Measurements from ENCODE around the gene NOD1.
"Not testable (repeated sequence)": the region's sequence is repeated elsewhere in the genome, so short reads cannot be mapped to it uniquely, and the experiment has no call there.

NOD1 gene

DNA sequence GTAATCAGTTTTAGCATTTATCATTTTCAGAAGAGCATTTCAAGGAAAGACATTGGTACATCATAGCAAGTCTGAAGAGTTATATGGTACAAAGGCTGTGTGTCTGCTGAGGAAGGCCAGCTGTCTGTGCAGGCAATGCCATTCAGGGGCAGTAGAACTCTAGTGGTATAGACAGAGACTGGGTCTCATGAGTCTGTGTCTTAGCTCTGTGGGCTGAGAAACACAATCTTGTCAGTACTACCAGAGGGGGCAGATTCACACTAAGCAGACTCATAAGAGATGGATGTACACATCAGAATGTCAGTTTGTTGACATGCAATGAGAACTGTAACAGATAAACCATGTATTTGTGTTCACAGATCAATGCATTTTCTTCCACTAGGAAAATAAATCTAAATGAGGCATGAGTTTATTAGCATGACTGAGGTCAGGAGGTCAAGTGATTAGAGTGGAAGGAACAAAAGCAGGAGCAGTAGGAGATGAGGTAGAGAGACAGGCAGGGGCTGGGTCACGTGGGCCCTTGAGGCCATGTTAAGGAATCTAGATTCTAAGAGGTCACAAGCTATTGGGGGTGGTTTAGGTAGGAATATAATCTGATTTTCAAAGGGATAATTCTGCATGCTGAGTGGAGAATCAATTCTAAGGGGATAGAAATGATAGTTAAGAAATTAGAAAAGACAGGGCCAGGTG, 33.5 kb upstream of the NOD1 start:
- H3K4me3 ChIP-seq (ENCODE audit: low read depth, low read length), result no peak overlapping the region

DNA sequence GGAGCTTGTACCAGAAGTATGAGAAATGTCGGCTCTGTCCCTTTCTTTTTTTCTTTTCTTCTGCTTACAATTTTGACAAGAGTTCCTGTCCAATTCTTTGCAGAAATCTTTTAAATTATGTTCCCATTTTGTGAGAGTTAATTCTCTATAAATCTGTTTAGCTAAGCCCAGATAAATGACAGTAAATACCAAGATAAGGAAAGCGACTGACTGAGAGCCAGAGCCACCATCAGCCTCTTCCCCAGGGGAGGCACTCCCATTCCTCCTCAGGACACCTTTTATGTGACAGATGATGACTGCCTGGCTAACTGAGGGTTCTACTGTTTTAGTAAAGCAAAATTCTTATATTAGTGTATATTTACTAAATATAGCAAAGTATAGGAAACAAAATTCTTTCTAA, 32.9 kb upstream of the NOD1 start:
- H3K4me3 ChIP-seq (ENCODE audit: low read depth, low read length), result no peak overlapping the region
- TF ChIP-seq, protein P1, sequence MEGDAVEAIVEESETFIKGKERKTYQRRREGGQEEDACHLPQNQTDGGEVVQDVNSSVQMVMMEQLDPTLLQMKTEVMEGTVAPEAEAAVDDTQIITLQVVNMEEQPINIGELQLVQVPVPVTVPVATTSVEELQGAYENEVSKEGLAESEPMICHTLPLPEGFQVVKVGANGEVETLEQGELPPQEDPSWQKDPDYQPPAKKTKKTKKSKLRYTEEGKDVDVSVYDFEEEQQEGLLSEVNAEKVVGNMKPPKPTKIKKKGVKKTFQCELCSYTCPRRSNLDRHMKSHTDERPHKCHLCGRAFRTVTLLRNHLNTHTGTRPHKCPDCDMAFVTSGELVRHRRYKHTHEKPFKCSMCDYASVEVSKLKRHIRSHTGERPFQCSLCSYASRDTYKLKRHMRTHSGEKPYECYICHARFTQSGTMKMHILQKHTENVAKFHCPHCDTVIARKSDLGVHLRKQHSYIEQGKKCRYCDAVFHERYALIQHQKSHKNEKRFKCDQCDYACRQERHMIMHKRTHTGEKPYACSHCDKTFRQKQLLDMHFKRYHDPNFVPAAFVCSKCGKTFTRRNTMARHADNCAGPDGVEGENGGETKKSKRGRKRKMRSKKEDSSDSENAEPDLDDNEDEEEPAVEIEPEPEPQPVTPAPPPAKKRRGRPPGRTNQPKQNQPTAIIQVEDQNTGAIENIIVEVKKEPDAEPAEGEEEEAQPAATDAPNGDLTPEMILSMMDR (conservative IDR thresholded peaks at IDR 0.05; ENCODE audit: low read depth, low read length), result no peak
- no peak for DNase-seq (ENCODE audit: low read depth)

More for the DNA sequence above, 33.5 kb upstream of the NOD1 start:
- TF ChIP-seq, protein P1 (conservative IDR thresholded peaks at IDR 0.05; ENCODE audit: low read depth, low read length), result no peak
- DNase-seq (ENCODE audit: low read depth), result no peak

DNA sequence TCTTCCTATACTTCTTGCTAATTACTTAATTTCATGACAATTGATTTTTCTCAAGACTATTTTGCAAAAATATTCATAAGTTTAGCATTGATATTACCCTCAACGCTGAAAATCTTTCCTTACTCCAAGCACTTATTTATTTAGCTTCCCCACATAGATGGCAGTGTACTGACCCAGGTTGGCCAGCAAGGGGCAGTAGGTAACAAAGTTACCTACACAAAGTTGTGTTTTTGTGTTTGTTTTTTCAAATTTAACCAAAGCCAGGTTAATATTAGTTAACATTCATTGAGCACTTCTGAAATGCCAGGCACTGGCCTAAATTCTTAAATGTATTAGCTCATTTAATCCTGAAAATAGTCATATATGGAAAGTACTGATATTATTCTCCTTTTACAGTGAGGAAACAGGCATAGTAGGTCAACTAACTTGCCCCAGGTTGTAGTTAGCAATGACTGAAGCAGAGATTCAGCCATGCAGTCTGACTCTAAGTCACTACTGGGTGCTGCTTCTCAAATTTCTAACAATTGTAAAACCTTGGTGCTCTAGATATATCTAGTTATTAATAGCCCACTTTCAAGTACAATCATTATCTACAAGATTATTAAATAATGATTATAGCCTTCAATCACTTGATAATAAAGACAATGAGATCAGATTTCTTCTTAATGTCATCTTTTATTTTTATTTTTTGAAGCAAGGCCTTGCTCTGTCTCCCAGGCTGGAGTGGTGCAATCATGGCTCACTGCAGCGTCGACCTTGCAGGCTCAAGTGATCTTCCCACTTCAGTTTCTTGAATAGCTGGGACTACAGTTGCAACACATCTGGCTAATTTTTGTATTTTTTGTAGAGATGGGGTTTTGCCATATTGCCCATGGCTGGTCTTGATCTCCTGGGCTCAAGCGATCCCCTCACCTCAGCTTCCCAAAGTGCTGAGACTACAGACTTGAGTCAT, 31.8 kb upstream of the NOD1 start:
- DNase-seq (ENCODE audit: low read depth), result peak; percentile 77
- TF ChIP-seq, protein P1 (conservative IDR thresholded peaks at IDR 0.05; ENCODE audit: low read depth, low read length), result peak; percentile 85
- H3K4me3 ChIP-seq (ENCODE audit: low read depth, low read length), result no peak overlapping the region

DNA sequence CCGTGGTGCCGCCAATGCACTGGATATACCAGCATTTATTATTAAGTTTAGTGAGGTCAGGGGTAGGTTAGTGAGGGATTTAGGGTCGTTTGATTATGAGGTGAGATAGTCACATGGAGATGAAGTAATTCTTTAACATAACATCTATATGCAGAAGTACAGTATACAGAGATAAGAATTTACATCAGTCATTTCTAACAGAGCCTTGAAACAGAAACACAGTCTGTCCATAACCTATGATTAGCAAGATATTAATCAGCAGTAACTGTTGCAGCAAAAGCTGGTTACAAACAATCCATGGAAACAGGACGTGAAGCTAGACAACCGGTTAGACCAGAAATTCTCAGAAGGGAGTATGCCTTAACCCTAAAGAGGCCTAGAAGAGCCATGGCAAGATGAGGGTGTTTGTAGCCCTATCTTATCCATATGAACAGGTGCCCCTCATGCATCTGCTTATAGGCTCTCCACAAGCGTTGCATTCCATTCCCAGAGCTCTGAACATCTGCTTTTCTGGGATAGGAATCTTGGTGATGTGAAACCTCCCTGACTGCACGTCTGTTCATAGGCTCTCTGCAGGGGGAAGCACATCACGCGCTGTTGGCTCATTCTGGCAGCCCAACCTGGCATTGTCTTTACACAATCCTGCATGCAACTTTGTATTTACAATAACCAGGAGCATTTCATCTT, 30.7 kb upstream of the NOD1 start:
- not testable (repeated sequence) for H3K4me3 ChIP-seq (ENCODE audit: low read depth, low read length); DNase-seq (ENCODE audit: low read depth)

DNA sequence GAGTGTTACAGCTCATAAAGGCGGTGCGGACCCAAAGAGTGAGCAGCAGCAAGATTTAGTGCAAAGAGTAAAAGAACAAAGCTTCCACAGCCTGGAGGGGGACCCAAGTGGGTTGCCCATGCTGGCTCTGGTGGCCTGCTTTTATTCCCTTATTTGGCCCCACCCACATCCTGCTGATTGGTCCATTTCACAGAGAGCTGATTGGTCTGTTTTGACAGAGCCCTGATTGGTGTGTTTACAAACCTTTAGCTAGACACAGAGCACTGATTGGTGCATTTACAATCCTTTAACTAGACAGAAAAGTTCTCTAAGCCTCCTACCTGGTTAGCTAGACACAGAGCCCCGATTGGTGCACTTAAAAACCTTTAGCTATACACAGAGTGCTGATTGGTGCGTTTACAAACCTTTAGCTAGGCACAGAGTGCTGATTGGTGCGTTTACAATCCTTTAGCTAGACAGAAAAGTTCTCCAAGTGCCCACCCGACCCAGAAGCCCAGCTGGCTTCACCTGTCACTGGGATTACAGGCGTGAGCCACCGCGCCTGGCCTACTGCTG, 28.8 kb upstream of the NOD1 start:
- not testable (repeated sequence) for H3K4me3 ChIP-seq (ENCODE audit: low read depth, low read length); DNase-seq (ENCODE audit: low read depth)

DNA sequence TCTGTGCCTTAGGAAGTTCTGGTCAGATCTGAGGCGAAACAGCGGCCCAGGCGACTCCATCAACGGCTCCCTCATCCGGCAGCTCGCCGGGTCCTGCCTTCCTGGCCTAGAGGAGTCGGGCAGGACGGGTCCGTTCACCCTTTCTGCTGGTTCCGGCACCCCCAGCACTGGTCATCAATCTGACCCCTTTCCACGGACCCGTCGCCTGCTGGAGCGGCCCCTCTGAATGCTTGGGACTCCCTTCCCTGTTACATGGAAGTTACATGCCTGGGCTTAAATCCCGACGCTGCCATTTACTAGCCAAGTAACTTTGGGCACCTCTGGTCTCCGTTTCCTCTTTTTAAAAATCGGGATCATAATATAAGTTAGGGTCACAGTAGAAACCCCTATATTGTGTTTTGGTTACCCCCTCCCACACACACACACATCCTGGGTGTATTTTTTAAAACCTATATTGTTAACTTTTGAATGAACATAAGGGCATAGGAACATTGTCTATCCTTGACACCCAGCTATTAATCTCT, 26.7 kb upstream of the NOD1 start:
- peak overlapping the region; percentile 88 for H3K4me3 ChIP-seq (ENCODE audit: low read depth, low read length)
- TF ChIP-seq, protein P1 (conservative IDR thresholded peaks at IDR 0.05; ENCODE audit: low read depth, low read length), result peak; percentile 30
- DNase-seq (ENCODE audit: low read depth), result no peak

DNA sequence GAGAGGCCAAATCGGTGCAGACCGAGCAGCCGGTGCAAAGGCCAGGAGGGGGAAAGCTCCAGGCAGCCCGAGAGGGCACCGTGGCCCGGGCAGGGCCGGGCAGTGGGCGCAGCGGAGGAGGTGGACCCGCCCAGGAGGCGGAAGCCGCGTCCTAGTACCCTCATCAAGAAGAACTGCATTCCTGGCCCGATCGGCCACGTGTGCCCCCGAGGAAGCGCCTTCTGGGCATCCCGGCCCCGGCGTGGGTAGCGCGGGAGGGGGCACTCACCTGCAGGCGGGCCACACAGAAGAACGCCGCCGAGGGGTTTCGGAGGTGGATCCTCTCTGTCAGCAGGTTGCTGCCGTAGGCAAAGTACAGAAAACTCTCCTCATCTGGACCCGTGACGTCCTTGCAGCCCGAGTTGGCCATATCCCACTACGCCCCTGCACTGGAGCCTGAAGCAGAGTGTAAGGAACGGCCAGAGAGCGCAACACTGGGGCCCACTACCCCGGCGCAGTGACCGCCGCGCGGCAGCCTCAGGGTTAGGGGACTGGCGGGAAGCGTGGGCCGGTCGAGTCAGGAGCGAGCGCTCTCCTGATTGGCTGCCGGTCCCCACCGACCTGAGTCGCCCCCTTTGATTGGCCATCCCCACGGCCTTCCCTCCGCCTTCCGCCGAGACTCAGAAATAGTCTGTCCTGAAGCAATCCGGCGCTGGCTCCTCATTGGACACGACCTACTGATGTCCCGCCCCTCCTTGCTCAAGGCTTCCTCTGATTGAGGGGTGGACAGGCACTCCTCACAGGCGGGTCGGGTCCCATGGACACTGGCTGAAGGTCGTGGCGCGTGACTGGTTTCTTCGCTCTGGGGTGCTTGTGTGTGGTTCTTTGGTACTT, 26.0 kb upstream of the NOD1 start, which contains the start of gene GGCT:
Gene GGCT, minus strand, starts transcription at position 529 of the 873 bp plus-strand sequence. Its CDS starts 120 bp downstream, at position 409.
- DNase-seq (ENCODE audit: low read depth), result peak; percentile 99
- TF ChIP-seq, protein P1 (conservative IDR thresholded peaks at IDR 0.05; ENCODE audit: low read depth, low read length), result no peak
- peak within 1 kb of the TSS; percentile 88 for H3K4me3 ChIP-seq (ENCODE audit: low read depth, low read length)
